ENCODE measurements around the gene HEYL. TPM values are rescaled to one million over a fixed set of nuclear protein-coding genes. Genes with fewer than 3 reads are reported as not detected.

The HEYL gene
- total RNA-seq, 6 donors from 2014 or later, result 3.8 to 31.9 (median 15.5) TPM

DNA sequence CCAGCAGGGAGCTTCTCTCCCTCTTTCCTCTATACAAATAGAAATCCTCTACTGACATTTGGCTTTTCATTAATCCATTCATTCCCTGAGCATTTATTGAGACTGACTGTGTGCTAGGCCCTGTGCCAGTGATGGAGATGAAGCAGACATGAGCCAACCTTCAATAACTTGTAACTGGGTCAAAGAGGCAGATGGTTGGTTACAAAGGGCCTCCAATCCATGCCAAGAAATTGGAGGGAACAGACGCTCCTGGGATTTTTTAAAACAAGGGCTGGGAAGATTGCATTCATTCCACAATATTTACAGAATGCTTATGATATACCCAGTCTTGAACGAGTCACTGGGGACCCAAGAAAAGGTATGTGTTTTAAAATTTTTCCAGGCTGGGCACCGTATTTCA is 45.6 kb upstream of the HEYL start:
- no peak overlapping the region for H3K27ac ChIP-seq
- whole genome bisulfite sequencing, 2 donors, result 75 to 92% methylated on average over 3 of the region's 3 CpGs
- H3K27me3 ChIP-seq, result peaks cover 0 to 12% (median 5%) of the 10 kb centered on the region in 4 donors
- H3K4me3 ChIP-seq, result no peak overlapping the region
- TF ChIP-seq POLR2AphosphoS5 (IDR thresholded peaks at IDR 0.05) (no peak), POLR2A (IDR thresholded peaks at IDR 0.05) (no peak), EP300 (IDR thresholded peaks at IDR 0.05) (no peak)
- TF ChIP-seq, protein P1, sequence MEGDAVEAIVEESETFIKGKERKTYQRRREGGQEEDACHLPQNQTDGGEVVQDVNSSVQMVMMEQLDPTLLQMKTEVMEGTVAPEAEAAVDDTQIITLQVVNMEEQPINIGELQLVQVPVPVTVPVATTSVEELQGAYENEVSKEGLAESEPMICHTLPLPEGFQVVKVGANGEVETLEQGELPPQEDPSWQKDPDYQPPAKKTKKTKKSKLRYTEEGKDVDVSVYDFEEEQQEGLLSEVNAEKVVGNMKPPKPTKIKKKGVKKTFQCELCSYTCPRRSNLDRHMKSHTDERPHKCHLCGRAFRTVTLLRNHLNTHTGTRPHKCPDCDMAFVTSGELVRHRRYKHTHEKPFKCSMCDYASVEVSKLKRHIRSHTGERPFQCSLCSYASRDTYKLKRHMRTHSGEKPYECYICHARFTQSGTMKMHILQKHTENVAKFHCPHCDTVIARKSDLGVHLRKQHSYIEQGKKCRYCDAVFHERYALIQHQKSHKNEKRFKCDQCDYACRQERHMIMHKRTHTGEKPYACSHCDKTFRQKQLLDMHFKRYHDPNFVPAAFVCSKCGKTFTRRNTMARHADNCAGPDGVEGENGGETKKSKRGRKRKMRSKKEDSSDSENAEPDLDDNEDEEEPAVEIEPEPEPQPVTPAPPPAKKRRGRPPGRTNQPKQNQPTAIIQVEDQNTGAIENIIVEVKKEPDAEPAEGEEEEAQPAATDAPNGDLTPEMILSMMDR (IDR thresholded peaks at IDR 0.05), result no peak
- H3K4me1 ChIP-seq, result peaks cover 0 to 14% (median 10%) of the 10 kb centered on the region in 4 donors
- H3K9me3 ChIP-seq, result no peaks in the 10 kb centered on the region
- ATAC-seq (ENCODE audit: low FRiP score in 2 of 2) (no peak), DNase-seq (no peak)
- no peaks in the 10 kb centered on the region for H3K36me3 ChIP-seq

DNA sequence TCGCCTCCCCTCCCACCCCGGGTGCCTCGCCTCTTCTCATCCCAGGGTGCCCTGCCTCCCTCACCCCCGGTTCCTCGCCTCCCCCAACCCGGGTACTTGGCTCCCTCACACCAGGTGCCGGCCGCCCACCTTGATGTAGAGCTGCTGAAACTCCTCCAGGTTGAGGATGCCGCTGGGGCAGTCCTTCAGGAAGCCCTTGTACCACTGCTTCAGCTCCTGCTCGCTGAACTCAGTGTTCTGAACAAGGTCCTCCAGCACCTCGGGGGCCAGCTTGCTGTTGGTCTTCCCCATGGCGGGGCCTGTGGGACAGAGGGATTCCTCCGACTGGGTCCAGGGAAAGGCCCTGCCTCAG is 44.8 kb upstream of the HEYL start:
- Histone ChIP-seq H3K9me3 (no peaks in the 10 kb centered on the region), H3K4me3 (no peak overlapping the region), H3K27ac (no peak overlapping the region), H3K27me3 (peaks cover 0 to 12% (median 5%) of the 10 kb centered on the region in 4 donors), H3K36me3 (no peaks in the 10 kb centered on the region), H3K4me1 (peaks cover 0 to 14% (median 4%) of the 10 kb centered on the region in 4 donors)
- 77% methylated on average over 4 of the region's 13 CpGs; no CpG with 5 or more reads in 1 of the 2 donors for WGBS, 2 donors
- no peak for DNase-seq
- no peak for TF ChIP-seq EP300 (IDR thresholded peaks at IDR 0.05)
- TF ChIP-seq, protein P1 (IDR thresholded peaks at IDR 0.05), result no peak
- no peak for TF ChIP-seq POLR2A (IDR thresholded peaks at IDR 0.05)
- no peak for ATAC-seq (ENCODE audit: low FRiP score in 2 of 2)

DNA sequence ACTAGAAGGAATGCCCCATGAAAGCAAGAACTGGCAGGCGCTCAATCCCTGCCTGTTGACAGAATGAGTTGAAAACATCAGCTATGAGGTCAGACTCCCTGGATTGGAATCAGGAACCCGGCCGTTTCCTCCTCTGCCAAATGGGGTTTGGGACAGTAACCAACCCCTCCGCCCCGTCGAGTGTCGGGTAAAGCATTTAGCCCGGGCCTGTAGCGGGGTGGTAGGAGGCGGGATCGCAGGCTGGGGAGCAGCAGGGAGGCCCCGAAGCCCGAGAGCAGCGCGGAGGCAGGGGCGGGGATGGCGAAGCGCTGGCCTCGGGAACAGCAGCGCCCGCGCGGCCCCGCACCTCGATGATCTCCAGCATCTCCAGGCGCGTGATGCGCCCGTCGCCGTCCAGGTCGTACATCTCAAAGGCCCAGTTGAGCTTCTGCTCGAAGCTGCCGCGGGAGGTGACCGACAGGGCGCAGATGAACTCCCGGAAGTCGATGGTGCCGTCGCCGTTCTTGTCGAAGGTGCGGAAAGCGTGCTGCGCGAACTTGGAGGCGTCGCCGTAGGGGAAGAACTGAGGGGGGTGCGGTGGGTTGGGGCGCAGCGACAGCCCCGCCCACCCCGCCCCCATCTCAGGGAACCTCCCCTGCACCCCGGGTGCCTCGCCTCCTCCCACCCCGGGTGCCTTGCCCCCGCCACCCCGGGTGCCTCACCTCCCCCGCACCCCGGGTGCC is 44.3 kb upstream of the HEYL start:
- H3K36me3 ChIP-seq, result no peaks in the 10 kb centered on the region
- no peak for TF ChIP-seq POLR2AphosphoS5 (IDR thresholded peaks at IDR 0.05)
- TF ChIP-seq EP300 (IDR thresholded peaks at IDR 0.05), result no peak
- TF ChIP-seq, protein P1 (IDR thresholded peaks at IDR 0.05), result no peak
- no peak for TF ChIP-seq POLR2A (IDR thresholded peaks at IDR 0.05)
- ATAC-seq (ENCODE audit: low FRiP score in 2 of 2) (peak in 1 of 2 donors; percentile 45), DNase-seq (peak in 1 of 2 donors; percentile 81)
- H3K27ac ChIP-seq, result no peak overlapping the region
- 35 to 37% methylated on average over 16 to 52 of the region's 62 CpGs for WGBS, 2 donors
- H3K4me3 ChIP-seq, result no peak overlapping the region
- peaks cover 0 to 10% (median 2%) of the 10 kb centered on the region in 4 donors for H3K4me1 ChIP-seq
- H3K27me3 ChIP-seq, result peaks cover 0 to 12% (median 5%) of the 10 kb centered on the region in 4 donors
- H3K9me3 ChIP-seq, result no peaks in the 10 kb centered on the region

DNA sequence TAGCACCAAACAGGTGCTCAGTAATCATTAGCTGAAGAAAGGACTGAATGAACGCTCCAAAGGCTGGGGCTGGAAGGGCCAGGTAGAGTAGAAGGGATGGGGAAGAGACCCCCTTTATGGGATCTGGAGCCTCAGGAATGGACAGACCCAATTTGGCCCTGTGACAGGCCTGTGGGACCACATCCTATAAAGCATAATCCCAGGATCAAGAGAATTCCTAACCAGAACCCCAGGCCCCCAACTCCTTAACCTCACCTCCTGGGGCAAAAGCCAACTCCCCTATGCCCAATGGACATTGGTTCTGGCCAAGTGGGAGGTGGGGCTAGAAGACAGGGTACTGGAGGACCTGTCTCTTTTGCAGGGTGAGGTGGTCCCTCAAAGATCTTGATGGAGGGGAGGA is 42.6 kb upstream of the HEYL start:
- DNase-seq (no peak), ATAC-seq (ENCODE audit: low FRiP score in 2 of 2) (no peak)
- 63 to 88% methylated on average over 1 of the region's 1 CpG for WGBS, 2 donors
- peaks cover 0 to 12% (median 5%) of the 10 kb centered on the region in 4 donors for H3K27me3 ChIP-seq
- TF ChIP-seq POLR2A (IDR thresholded peaks at IDR 0.05) (no peak), POLR2AphosphoS5 (IDR thresholded peaks at IDR 0.05) (no peak), EP300 (IDR thresholded peaks at IDR 0.05) (no peak)
- TF ChIP-seq, protein P1 (IDR thresholded peaks at IDR 0.05), result no peak
- no peaks in the 10 kb centered on the region for H3K36me3 ChIP-seq
- H3K4me1 ChIP-seq, result peaks cover 0 to 13% (median 7%) of the 10 kb centered on the region in 4 donors
- H3K4me3 ChIP-seq, result no peak overlapping the region
- H3K9me3 ChIP-seq, result no peaks in the 10 kb centered on the region
- H3K27ac ChIP-seq, result no peak overlapping the region

DNA sequence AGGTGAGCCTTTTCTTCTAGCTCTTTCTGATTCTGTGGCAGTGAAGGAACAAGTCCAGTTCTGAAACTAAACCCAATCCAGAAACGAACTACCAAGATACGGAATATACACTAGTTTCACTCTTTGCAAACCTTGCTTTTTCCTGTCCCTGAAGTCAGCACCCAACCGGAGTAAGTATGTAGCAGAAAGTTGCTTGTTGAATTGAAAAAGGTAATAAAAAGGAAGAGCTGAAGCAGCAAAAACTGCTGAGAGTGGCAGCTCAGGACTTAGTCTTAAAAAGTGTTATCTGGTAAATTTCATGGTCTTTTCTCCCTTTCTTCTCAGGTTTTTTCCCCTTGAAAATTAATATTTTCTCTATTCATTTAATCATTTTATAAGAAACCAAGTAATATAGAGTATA is 41.9 kb upstream of the HEYL start:
- peaks cover 0 to 18% (median 11%) of the 10 kb centered on the region in 4 donors for H3K4me1 ChIP-seq
- TF ChIP-seq POLR2AphosphoS5 (IDR thresholded peaks at IDR 0.05) (no peak), POLR2A (IDR thresholded peaks at IDR 0.05) (no peak), EP300 (IDR thresholded peaks at IDR 0.05) (no peak)
- TF ChIP-seq, protein P1 (IDR thresholded peaks at IDR 0.05), result no peak
- WGBS, 2 donors, result 75 to 81% methylated on average over 3 of the region's 3 CpGs
- no peaks in the 10 kb centered on the region for H3K9me3 ChIP-seq
- H3K36me3 ChIP-seq, result no peaks in the 10 kb centered on the region
- ATAC-seq (ENCODE audit: low FRiP score in 2 of 2) (no peak), DNase-seq (no peak)
- H3K4me3 ChIP-seq, result no peak overlapping the region
- H3K27ac ChIP-seq, result no peak overlapping the region
- H3K27me3 ChIP-seq, result peaks cover 0 to 12% (median 5%) of the 10 kb centered on the region in 4 donors

Measured in upper lobe of left lung (tissue), 6 donors.